Measurements from ENCODE around the gene DGUOK.

- TF ChIP-seq EP300 (IDR thresholded peaks at IDR 0.05) = no peak
- no peak for TF ChIP-seq CTCF (IDR thresholded peaks at IDR 0.05)
- no peak for TF ChIP-seq POLR2A (IDR thresholded peaks at IDR 0.05)
- no peak for TF ChIP-seq POLR2AphosphoS5 (IDR thresholded peaks at IDR 0.05)
Observed at GRCh38 chr2:74007121-74007520, 80.4 kb downstream of the DGUOK start.
